Measurements from ENCODE around the gene SH3BGRL.

- no peak for TF ChIP-seq CTCF (IDR thresholded peaks at IDR 0.05)
- TF ChIP-seq POLR2A (IDR thresholded peaks at IDR 0.05): no peak
Measured at GRCh38 chrX:81280148-81280547, 78.2 kb downstream of the SH3BGRL start.
